ENCODE data around the gene NAXD. TPM values are rescaled to one million over a fixed set of nuclear protein-coding genes. Genes with fewer than 3 reads are reported as not detected.
A peak's percentile ranks its signal among the peaks of the same experiment; 100 is the strongest.

The NAXD gene
- total RNA-seq, 4 donors from 2014 or later: 26.0 to 37.9 (median 35.4) TPM

DNA sequence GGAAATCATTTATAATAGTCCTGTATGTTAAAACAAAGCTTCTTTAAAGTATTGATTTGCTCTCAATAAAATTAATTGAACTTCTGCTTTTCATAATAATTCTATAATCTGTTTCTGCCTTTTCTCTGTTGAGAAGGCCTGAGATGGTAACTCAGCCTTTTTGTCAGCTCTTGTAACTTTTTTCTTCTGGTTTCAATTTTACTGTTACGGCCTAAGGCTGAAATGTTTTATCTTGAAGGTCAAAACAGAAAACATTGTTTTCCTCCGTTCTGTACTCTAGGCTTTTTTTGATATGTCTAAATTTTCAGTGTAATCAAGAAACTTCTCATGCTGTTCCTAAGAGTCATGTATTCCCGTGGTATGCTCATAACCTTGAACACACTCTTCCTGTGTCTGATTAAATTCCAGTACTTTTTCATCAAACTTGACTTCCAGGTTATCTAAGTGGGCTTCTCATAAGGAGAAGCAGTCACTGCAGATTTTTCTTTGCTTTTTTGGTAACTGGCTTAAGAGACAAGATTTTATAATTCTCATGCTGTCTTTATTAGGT lies 7.6 kb upstream of the NAXD start:
- DNase-seq: no peak
- Histone ChIP-seq H3K27me3 (no peaks in the 10 kb centered on the region), H3K4me3 (no peak overlapping the region), H3K36me3 (no peaks in the 10 kb centered on the region), H3K9me3 (no peaks in the 10 kb centered on the region), H3K27ac (no peak overlapping the region), H3K4me1 (no peaks in the 10 kb centered on the region)
- intact Hi-C loops (cut with DNase I; ENCODE audit: low total_unique reads): no loop called here
- TF ChIP-seq, protein P1, sequence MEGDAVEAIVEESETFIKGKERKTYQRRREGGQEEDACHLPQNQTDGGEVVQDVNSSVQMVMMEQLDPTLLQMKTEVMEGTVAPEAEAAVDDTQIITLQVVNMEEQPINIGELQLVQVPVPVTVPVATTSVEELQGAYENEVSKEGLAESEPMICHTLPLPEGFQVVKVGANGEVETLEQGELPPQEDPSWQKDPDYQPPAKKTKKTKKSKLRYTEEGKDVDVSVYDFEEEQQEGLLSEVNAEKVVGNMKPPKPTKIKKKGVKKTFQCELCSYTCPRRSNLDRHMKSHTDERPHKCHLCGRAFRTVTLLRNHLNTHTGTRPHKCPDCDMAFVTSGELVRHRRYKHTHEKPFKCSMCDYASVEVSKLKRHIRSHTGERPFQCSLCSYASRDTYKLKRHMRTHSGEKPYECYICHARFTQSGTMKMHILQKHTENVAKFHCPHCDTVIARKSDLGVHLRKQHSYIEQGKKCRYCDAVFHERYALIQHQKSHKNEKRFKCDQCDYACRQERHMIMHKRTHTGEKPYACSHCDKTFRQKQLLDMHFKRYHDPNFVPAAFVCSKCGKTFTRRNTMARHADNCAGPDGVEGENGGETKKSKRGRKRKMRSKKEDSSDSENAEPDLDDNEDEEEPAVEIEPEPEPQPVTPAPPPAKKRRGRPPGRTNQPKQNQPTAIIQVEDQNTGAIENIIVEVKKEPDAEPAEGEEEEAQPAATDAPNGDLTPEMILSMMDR (IDR thresholded peaks at IDR 0.05): no peak
- TF ChIP-seq POLR2A (IDR thresholded peaks at IDR 0.05): no peak

DNA sequence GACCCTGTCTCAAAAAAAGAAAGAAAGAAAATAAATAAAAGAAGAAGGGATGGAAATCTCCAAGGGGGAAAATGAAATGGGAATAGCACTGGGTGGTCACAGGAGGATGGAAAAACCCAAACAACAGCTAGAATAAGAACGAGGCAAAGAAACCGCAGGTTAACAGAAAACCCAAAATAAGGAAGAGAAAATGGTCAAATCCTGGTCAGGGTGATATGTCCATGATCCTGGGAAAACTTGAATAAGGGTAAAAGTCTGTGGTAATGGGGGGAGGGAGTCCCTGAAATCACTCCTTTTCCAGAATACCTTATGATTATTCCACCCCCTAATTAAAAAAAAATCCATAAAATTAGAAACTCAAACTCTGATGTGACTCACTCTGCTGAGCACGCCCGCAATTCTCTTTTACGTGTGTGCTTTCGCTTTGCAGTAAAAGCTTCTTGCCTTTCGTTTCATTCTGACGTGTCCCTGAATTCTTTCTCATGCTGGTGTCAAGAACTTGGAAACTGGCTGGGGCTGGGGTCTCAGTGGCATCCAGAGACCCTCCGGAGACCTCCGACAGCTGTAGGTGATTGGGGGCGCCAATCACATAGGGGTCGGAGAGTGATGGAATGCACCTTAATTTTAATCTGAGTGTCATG lies 4.3 kb upstream of the NAXD start:
- DNase-seq: no peak
- no peaks in the 10 kb centered on the region for H3K27me3 ChIP-seq
- no peak overlapping the region for H3K27ac ChIP-seq
- H3K4me3 ChIP-seq: no peak overlapping the region
- no peaks in the 10 kb centered on the region for H3K4me1 ChIP-seq
- H3K9me3 ChIP-seq: no peaks in the 10 kb centered on the region
- intact Hi-C loops (cut with DNase I; ENCODE audit: low total_unique reads): no loop called here
- no peak for TF ChIP-seq POLR2A (IDR thresholded peaks at IDR 0.05)
- TF ChIP-seq, protein P1 (IDR thresholded peaks at IDR 0.05): no peak
- no peaks in the 10 kb centered on the region for H3K36me3 ChIP-seq

DNA sequence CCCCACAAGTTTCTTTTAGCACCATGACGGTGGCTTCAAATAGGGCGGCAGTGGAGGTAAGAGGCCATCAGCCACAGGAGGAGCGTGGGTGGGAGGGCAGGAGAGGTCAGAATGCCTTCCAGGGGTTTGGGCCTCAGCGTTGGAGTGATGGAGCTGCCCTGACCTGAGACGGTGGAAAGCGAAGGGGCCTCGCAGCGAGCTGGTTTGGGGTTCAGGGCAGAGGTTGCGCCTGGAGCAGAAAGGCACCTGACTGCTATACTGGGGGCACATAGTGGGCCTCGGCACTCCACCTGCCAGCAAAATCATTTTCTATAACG lies 382 bp upstream of the NAXD start:
- H3K9me3 ChIP-seq: no peaks in the 10 kb centered on the region
- H3K4me3 ChIP-seq: peak overlapping the region; percentile 60 to 91
- no peak for DNase-seq
- peak overlapping the region; percentile 78 to 85 for H3K27ac ChIP-seq
- H3K27me3 ChIP-seq: no peaks in the 10 kb centered on the region
- peaks cover 11 to 12% of the 10 kb centered on the region in 2 donors for H3K4me1 ChIP-seq
- intact Hi-C loops (cut with DNase I; ENCODE audit: low total_unique reads): no loop called here
- no peaks in the 10 kb centered on the region for H3K36me3 ChIP-seq
- no peak for TF ChIP-seq POLR2A (IDR thresholded peaks at IDR 0.05)
- TF ChIP-seq, protein P1 (IDR thresholded peaks at IDR 0.05): no peak

DNA sequence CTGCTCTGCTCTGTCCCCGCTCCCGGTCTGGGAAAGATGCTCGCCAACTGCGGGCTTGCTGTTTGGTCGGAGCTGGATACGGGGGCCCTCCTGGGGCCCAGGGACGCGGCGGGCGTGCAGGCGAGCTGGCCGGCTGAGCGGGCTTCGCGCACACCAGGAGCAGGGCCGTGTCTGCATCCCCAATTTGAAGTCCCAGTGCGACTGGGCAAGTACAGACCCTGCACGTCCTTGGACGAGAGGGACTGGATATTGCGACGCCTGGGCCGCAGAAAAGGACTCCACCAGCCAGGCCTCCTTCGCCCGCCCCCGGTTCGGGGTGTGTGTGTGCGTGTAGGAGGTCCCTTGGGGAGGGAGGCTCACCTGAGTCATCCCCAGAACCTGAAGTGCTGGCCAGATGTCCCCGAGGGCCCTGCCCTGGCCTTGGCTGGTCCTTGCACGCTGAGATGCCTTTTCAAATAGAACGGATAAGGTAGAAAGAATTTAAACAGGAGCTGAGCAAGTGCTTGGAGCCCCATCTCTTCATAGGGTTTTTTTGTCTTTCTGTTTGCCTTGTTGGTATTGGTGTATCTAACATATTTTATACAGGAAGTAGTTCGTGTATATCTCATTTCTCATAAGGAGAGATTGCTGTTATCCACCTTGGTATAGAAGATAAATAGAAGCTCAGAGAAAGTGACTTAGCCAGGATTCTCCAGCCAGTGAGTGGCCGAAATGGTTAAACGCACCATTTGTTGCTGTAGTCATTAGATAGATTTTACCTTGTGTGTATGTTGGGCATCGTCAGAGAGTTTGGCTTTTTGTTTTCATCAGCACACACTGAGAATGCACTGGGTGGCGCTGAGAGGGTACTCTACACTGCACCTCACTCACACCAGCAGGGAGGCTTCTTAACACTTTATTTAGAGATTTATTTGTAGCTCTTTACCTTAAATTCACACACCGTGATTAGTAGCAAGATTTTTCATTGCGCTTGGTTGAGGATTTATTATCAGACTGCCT lies 1.1 kb downstream of the NAXD start:
- Histone ChIP-seq H3K4me1 (peaks cover 11 to 12% of the 10 kb centered on the region in 2 donors), H3K27me3 (no peaks in the 10 kb centered on the region), H3K27ac (peak overlapping the region; percentile 78 to 85), H3K4me3 (peak overlapping the region; percentile 60 to 91), H3K9me3 (no peaks in the 10 kb centered on the region), H3K36me3 (no peaks in the 10 kb centered on the region)
- TF ChIP-seq, protein P1 (IDR thresholded peaks at IDR 0.05): no peak
- no peak for TF ChIP-seq POLR2A (IDR thresholded peaks at IDR 0.05)
- intact Hi-C loops (cut with DNase I; ENCODE audit: low total_unique reads): no loop called here
- no peak for DNase-seq

Data from uterus (tissue), 4 donors.